ENCODE results near the gene BANP.
"Not testable (repeated sequence)": the region's sequence is repeated elsewhere in the genome, so short reads cannot be mapped to it uniquely, and the experiment has no call there.

Gene BANP

GRCh38 chr16:88068476-88069396 lies 117.5 kb downstream of the BANP start:
- no peak for FAIRE-seq

GRCh38 chr16:88069397-88070168 lies 118.3 kb downstream of the BANP start:
- no peak for FAIRE-seq

GRCh38 chr16:88070341-88070740 lies 119.1 kb downstream of the BANP start:
- no peak for FAIRE-seq

GRCh38 chr16:88070989-88071625 lies 119.9 kb downstream of the BANP start:
- no peak for FAIRE-seq

GRCh38 chr16:88071908-88072307 lies 120.7 kb downstream of the BANP start:
- FAIRE-seq, result no peak

DNA sequence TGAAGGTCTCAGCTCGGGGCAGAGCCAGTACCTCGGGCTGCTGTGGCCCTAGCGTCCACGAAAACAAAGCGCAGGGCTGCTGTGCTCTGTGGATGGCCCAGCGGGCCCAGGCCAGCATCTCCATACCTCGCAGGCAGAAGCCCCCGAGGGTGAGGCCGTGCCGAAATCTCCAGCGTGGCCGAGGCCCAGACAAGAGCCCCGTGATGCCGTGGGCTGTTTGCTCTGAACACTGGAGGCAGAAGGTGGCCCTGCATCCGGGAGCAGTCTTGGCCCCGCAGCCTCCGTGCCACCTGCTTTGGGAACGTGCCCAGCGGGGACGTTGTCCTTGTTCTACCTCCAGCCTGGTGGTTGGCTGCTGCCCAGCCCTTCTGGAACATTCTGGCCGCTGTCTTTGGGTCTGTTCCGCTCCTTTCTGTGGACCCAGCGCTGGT lies 121.4 kb downstream of the BANP start:
- no peak for FAIRE-seq

DNA sequence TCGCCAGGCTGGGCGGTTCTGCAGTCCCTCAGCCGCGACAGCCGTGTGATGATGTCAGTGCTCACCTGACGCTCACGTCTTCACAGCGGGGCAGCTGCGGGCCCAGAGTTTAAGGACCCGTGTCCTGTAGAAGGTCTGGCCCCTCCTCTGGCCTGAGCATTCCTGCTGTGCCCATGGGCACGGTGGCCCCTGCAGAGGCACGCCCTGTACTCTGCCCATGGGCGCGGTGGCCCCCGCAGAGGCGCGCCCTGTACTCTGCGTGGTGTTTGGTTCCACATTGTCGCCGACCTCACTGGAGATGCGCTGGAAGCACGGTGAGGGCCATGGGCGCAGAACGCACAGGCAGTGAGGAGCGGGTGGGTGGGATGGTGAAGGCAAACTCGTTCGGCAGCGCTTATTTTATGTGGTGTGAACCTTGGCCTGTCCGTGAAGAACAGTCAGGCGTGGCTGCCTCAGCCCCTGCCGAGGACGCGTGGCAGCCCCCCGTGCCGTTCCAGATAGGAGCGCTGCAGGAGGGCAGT lies 122.0 kb downstream of the BANP start:
- FAIRE-seq, result no peak

- no peak for FAIRE-seq
Observed at GRCh38 chr16:88074041-88074440, 122.8 kb downstream of the BANP start.

DNA sequence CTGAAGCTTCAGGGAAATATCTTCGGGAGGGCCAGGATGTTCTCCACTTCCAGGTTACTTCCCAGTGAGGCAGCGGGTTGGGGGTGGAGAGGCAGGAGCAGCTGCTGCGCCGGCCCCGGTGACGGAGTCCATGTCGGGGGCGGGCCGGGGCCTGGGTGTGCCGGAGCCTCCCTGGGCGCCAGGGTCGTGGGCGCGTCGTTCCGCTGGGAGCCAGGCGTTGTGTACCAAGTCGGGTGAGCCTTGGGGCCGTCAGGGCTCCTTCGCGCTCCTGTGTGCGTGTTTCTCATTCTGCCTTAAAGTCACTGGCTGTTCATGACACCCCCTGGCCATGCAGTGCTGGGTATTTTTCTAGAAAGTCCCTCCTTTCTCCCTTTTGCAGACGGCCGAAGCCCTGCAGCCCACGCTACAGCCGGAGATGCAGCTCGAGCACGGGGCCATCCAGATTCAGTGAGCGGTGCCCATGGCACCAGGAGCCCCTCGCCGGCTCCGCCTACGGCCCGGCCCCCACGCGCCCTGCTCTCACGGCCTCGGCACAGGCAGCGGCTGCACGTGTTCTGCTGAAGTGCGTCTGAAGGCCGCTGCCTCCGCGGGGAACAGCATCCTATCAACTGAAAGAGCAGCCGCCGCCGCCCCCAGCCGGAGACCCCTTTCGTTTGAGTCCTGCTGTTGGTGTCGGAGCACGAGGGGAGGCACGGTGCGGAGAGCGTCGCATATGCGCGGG lies 125.1 kb downstream of the BANP start:
- FAIRE-seq, result no peak

DNA sequence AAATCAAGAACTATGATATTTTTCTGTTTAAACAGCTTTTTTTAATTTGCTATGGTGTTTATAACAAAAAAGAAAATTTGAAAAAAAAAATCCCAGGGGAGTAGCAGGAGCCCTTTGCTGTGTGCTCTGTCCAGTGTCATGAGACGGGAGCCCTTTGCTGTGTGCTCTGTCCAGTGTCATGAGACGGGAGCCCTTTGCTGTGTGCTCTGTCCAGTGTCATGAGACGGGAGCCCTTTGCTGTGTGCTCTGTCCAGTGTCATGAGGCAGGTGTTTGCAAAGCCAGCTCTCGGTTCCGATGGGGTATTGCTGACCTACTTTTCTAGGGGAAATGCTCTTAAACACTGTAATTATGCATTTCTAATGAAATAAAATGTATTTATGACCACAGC lies 125.7 kb downstream of the BANP start:
- FAIRE-seq, result not testable (repeated sequence)

DNA sequence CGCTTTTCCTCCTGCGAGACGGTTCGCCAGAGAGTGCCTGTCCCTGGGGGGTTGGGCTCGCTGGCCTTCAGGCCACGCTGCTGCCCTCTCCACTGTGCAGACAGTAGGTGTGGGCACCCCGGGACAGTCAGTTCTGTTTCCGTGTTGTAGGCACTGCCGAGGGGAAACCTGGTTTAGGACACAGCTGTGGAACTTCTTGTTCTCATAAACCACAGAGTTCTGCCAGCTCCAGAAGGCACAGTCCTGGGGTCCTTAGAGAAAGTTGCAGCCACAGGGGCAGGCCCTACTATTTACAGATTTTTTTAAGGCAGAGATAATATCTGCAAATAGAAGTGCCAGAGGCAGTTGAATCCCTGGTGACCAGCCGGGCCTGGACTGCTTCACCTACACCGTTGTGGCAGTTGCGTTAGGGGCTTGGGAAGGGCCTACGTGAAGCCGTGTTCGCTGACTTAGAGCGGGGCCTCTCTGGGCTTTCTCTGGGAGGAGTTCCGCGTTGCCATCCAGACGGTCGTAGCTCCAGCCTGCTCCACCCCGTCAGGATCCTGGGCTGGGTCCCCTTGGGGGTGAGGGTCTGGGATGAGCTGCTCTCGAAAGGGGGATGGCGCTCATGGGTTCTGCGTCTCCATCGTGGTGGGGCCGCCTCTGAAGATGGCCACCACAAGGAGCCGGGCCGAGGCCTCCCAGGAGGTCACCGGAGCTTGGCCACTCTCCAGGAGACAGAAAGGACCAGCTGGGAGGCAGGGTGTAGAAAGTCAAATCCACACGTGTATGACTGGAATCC lies 126.3 kb downstream of the BANP start:
- FAIRE-seq, result no peak

- no peak for FAIRE-seq
Observed at GRCh38 chr16:88078111-88078775, 127.0 kb downstream of the BANP start.

- no peak for FAIRE-seq
Observed at GRCh38 chr16:88083582-88083981, 132.3 kb downstream of the BANP start.

GRCh38 chr16:88084881-88085280 lies 133.6 kb downstream of the BANP start:
- no peak for FAIRE-seq

DNA sequence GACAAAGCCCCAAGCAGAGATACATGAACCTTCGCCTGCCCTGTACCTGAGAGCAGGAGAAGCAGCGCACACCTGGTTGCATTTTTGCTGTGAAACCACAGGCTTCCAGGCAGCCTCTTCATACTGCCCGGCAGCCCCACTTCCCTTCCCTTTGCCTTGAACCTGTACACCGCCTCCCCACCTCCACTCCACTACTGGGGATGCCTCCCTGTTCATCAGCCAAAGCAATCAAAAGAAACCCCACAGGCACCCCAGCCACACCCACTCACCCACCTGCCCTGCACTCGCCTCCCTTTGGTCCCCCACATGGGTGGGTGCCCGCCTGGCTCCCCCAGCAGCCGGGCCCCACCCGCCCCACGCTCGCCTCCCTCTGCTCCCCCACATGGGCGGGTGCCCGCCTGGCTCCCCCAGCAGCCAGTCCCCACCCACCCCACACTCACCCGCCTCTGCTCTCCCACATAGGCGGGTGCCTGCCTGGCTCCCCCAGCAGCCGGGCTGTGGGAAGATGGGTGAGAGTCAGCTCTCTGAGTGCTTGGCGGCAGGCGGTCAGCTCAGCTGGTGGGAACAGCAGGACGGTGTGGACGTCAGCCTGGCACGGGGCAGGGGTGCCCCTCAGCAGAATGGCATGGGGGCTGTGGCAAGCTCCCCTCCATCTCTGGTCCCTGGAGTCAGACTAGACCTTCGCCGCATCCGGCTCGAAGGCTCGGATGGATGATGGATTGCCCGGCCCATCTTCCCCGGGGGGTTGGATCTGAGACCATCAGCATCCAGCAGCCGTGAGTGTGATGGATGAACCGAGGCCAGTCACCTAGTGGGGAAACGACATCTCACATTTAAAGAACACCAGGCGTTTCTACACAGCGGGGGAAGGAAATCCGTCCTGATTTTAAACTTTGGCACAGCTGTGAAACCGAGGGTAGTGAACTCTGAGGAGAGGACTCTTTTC lies 135.6 kb downstream of the BANP start:
- FAIRE-seq, result no peak

- no peak for FAIRE-seq
Observed at GRCh38 chr16:88087517-88087877, 136.3 kb downstream of the BANP start.

- FAIRE-seq, result no peak
Observed at GRCh38 chr16:88088161-88088581, 136.9 kb downstream of the BANP start.

- FAIRE-seq, result not testable (repeated sequence)
Observed at GRCh38 chr16:88088611-88089010, 137.4 kb downstream of the BANP start.

DNA sequence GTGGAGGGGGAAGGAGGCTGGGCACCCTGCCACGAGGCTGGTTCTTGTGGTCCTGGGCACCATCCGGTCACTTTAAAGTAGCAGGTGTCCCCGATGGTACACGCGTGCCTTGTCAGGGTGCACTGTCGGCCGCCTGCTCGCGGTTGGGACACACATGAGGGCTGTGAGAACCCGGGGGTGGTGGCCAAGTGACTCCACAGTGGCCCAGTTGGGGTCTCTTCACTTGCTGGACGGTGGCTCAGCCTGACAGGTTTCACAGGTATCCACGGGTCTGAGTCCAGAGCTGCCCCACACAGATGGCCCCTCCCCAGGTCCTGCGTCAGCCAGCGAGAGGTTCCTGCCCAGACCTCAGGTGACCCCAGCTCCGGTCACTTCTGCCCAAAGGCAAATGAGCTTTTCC lies 137.8 kb downstream of the BANP start:
- FAIRE-seq, result not testable (repeated sequence)

All from G401.6 (cell line).